Measurements from ENCODE around the gene ACSS3.

The ACSS3 gene

DNA sequence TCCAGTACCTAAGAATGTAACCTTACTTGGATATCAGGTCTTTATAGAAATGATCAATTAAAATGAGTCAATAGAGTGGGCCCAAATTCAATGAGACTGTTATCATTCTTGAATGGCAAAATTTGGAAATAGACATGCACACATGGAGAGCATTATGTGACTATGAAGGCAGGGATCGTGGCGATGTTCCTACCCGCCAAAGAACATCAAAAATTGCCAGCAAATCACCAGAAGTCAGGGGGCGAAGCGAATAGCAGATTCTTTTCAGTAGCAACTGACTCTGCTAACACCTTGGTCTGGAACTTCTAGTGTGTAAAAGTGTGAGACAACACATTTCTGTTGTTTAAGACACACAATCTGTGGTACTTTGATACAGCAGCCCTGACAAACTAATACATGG, 192.5 kb downstream of the ACSS3 start:
- Histone ChIP-seq H3K4me3 (ENCODE audit: insufficient read depth, low read depth, low read length, poor library complexity, severe bottlenecking) (no peak overlapping the region), H3K27ac (ENCODE audit: insufficient read depth, low read length, poor library complexity, severe bottlenecking) (no peak overlapping the region), H3K36me3 (ENCODE audit: control insufficient read depth, insufficient read depth, low read length) (no peaks in the 10 kb centered on the region), H3K4me1 (ENCODE audit: control insufficient read depth, insufficient read depth, low read length, poor library complexity, severe bottlenecking) (no peaks in the 10 kb centered on the region), H3K27me3 (replicated peaks; ENCODE audit: control insufficient read depth, insufficient read depth, low read length, poor library complexity, severe bottlenecking) (no peaks in the 10 kb centered on the region), H3K9me3 (ENCODE audit: control insufficient read depth, low read length) (no peaks in the 10 kb centered on the region)
- DNase-seq = no peak

DNA sequence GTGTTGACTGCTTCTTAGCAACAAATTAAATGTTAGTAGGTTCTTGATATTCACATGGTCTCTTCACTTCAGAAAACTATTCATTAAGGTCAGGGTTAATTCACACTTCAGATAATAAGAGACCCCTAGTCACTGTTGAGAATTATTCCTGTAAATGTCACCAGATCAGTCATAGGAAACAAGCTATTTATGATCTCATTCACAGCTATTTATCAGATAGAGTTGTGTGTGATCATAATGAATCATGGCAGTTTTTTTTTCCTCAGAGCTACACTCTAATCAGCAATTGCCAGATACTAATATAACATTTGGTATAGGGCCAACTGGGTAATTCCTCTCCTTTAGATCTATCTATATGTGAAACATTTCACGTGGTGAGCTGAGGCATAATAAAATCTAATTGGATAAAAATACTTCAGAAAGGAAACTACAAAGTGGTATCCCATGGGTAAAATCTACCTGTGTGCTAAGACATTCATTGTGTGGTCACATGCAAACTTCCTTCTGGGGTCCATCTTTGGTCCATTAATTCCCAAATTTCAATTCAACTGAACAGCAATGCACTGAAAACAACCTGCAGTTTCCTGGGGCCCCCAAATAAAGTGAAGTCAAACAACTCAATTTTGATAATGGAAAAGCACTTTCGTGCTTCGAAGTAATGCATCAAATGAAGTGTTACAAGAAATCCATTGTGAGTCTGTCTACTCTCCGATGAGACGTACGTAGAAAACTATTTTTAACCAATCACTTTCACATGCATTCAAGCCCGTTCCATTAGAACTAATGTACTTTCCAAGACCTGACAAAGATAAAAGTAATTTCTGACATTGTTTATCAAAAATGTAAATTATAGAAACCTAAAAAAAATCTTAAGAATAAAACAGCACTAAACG, 197.0 kb downstream of the ACSS3 start:
- Histone ChIP-seq H3K9me3 (ENCODE audit: control insufficient read depth, low read length) (no peaks in the 10 kb centered on the region), H3K4me3 (ENCODE audit: insufficient read depth, low read depth, low read length, poor library complexity, severe bottlenecking) (no peak overlapping the region), H3K27ac (ENCODE audit: insufficient read depth, low read length, poor library complexity, severe bottlenecking) (no peak overlapping the region), H3K36me3 (ENCODE audit: control insufficient read depth, insufficient read depth, low read length) (no peaks in the 10 kb centered on the region), H3K27me3 (replicated peaks; ENCODE audit: control insufficient read depth, insufficient read depth, low read length, poor library complexity, severe bottlenecking) (no peaks in the 10 kb centered on the region), H3K4me1 (ENCODE audit: control insufficient read depth, insufficient read depth, low read length, poor library complexity, severe bottlenecking) (no peaks in the 10 kb centered on the region)
- no peak for DNase-seq

GRCh38 chr12:81284137-81284536, 206.3 kb downstream of the ACSS3 start:
- Histone ChIP-seq H3K4me1 (ENCODE audit: control insufficient read depth, insufficient read depth, low read length, poor library complexity, severe bottlenecking) (no peaks in the 10 kb centered on the region), H3K27me3 (replicated peaks; ENCODE audit: control insufficient read depth, insufficient read depth, low read length, poor library complexity, severe bottlenecking) (no peaks in the 10 kb centered on the region), H3K36me3 (ENCODE audit: control insufficient read depth, insufficient read depth, low read length) (no peaks in the 10 kb centered on the region), H3K9me3 (ENCODE audit: control insufficient read depth, low read length) (no peaks in the 10 kb centered on the region), H3K27ac (ENCODE audit: insufficient read depth, low read length, poor library complexity, severe bottlenecking) (no peak overlapping the region), H3K4me3 (ENCODE audit: insufficient read depth, low read depth, low read length, poor library complexity, severe bottlenecking) (no peak overlapping the region)
- no peak for DNase-seq

DNA sequence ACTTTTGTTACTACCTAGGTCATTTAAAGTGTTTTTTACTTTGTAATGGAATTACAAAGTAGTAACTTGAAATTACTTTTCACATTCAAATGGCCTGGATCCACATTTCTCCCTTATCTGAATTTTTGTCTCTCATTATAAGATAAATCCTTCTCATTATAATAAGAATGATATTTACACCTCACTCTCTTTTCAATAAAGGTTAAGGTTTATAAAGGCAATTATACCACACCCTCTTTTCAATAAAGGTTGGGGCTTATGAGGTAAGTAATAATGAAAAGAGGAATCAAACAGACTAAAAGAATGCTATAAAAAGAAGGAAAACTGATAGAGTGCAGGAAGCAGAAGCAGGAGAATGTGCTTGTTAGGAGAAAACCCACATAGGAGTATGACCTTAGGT, 210.8 kb downstream of the ACSS3 start:
- H3K4me1 ChIP-seq (ENCODE audit: control insufficient read depth, insufficient read depth, low read length, poor library complexity, severe bottlenecking) = no peaks in the 10 kb centered on the region
- H3K9me3 ChIP-seq (ENCODE audit: control insufficient read depth, low read length) = no peaks in the 10 kb centered on the region
- no peak overlapping the region for H3K4me3 ChIP-seq (ENCODE audit: insufficient read depth, low read depth, low read length, poor library complexity, severe bottlenecking)
- H3K27me3 ChIP-seq (replicated peaks; ENCODE audit: control insufficient read depth, insufficient read depth, low read length, poor library complexity, severe bottlenecking) = no peaks in the 10 kb centered on the region
- DNase-seq = no peak
- no peaks in the 10 kb centered on the region for H3K36me3 ChIP-seq (ENCODE audit: control insufficient read depth, insufficient read depth, low read length)
- no peak overlapping the region for H3K27ac ChIP-seq (ENCODE audit: insufficient read depth, low read length, poor library complexity, severe bottlenecking)

DNA sequence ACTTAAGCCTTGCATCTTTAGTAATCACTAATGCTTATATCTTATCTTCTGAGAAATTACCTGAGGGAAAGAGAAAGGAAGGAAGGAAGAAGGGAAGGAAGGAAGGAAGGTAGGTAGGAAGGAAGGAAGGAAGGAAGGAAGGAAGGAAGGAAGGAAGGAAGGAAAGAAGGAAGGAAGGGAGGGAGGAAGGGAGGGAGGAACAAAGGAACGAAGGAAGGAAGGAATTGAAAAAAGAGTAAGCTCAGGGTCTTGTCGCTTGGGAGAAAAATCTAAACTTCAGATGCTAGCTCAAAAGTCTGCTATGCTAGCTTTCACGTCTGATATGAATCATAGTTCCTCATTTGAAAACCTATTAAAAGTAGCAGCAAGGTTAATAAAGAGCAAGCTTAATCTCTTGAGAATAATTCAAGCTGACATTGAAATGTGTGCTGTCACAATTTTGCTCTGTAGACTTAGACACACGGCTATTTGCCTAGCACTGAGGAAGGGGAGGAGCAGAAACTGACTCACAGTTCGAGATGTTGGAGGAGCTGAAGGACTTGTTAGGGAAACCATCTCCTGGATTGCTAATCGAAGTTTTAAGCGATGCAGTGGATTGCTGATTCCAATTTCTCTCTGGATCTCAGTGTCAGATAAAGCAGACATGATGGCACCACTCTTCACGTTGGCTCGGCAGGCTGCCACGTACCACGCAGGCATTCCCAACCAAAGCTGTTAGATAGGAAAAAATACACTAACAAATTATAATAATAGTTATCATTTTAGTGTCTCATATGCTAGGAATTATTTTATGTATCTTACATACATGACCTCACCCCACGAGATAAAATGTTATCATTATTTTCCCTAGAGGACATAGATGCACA, 216.7 kb downstream of the ACSS3 start:
- H3K9me3 ChIP-seq (ENCODE audit: control insufficient read depth, low read length) = no peaks in the 10 kb centered on the region
- H3K27ac ChIP-seq (ENCODE audit: insufficient read depth, low read length, poor library complexity, severe bottlenecking) = no peak overlapping the region
- H3K36me3 ChIP-seq (ENCODE audit: control insufficient read depth, insufficient read depth, low read length) = no peaks in the 10 kb centered on the region
- no peaks in the 10 kb centered on the region for H3K27me3 ChIP-seq (replicated peaks; ENCODE audit: control insufficient read depth, insufficient read depth, low read length, poor library complexity, severe bottlenecking)
- H3K4me1 ChIP-seq (ENCODE audit: control insufficient read depth, insufficient read depth, low read length, poor library complexity, severe bottlenecking) = no peaks in the 10 kb centered on the region
- DNase-seq = no peak
- H3K4me3 ChIP-seq (ENCODE audit: insufficient read depth, low read depth, low read length, poor library complexity, severe bottlenecking) = no peak overlapping the region

DNA sequence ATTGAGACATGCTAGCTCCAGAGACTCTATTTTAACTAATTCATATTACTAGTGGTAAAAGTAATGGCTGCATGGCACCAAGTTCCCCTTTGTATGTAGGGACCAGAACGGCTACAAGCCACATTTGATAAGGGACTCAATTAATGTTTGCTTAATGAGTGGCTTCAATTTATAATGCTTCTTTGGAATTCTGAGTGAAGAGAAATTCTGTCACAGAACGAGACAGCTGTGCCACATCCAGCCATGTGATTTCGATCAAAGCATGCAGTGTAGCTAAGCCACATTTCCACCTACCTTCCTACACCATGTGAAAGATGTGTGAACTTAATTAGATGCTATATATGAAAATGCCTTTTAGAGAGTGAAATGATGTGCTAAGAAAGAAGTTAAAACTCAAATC, 217.4 kb downstream of the ACSS3 start:
- H3K4me3 ChIP-seq (ENCODE audit: insufficient read depth, low read depth, low read length, poor library complexity, severe bottlenecking) = no peak overlapping the region
- H3K9me3 ChIP-seq (ENCODE audit: control insufficient read depth, low read length) = no peaks in the 10 kb centered on the region
- H3K36me3 ChIP-seq (ENCODE audit: control insufficient read depth, insufficient read depth, low read length) = no peaks in the 10 kb centered on the region
- no peaks in the 10 kb centered on the region for H3K4me1 ChIP-seq (ENCODE audit: control insufficient read depth, insufficient read depth, low read length, poor library complexity, severe bottlenecking)
- DNase-seq = no peak
- H3K27ac ChIP-seq (ENCODE audit: insufficient read depth, low read length, poor library complexity, severe bottlenecking) = no peak overlapping the region
- no peaks in the 10 kb centered on the region for H3K27me3 ChIP-seq (replicated peaks; ENCODE audit: control insufficient read depth, insufficient read depth, low read length, poor library complexity, severe bottlenecking)

- no peaks in the 10 kb centered on the region for H3K4me1 ChIP-seq (ENCODE audit: control insufficient read depth, insufficient read depth, low read length, poor library complexity, severe bottlenecking)
- no peaks in the 10 kb centered on the region for H3K36me3 ChIP-seq (ENCODE audit: control insufficient read depth, insufficient read depth, low read length)
- no peak overlapping the region for H3K4me3 ChIP-seq (ENCODE audit: insufficient read depth, low read depth, low read length, poor library complexity, severe bottlenecking)
- no peaks in the 10 kb centered on the region for H3K9me3 ChIP-seq (ENCODE audit: control insufficient read depth, low read length)
- H3K27me3 ChIP-seq (replicated peaks; ENCODE audit: control insufficient read depth, insufficient read depth, low read length, poor library complexity, severe bottlenecking) = no peaks in the 10 kb centered on the region
- no peak overlapping the region for H3K27ac ChIP-seq (ENCODE audit: insufficient read depth, low read length, poor library complexity, severe bottlenecking)
- no peak for DNase-seq
Measured at GRCh38 chr12:81296556-81297305, 218.9 kb downstream of the ACSS3 start.

GRCh38 chr12:81297601-81298000, 219.7 kb downstream of the ACSS3 start:
- H3K27me3 ChIP-seq (replicated peaks; ENCODE audit: control insufficient read depth, insufficient read depth, low read length, poor library complexity, severe bottlenecking) = no peaks in the 10 kb centered on the region
- no peaks in the 10 kb centered on the region for H3K36me3 ChIP-seq (ENCODE audit: control insufficient read depth, insufficient read depth, low read length)
- no peak for DNase-seq
- no peak overlapping the region for H3K27ac ChIP-seq (ENCODE audit: insufficient read depth, low read length, poor library complexity, severe bottlenecking)
- H3K4me1 ChIP-seq (ENCODE audit: control insufficient read depth, insufficient read depth, low read length, poor library complexity, severe bottlenecking) = no peaks in the 10 kb centered on the region
- no peaks in the 10 kb centered on the region for H3K9me3 ChIP-seq (ENCODE audit: control insufficient read depth, low read length)
- no peak overlapping the region for H3K4me3 ChIP-seq (ENCODE audit: insufficient read depth, low read depth, low read length, poor library complexity, severe bottlenecking)

GRCh38 chr12:81300454-81300853, 222.6 kb downstream of the ACSS3 start:
- DNase-seq = no peak
- no peaks in the 10 kb centered on the region for H3K4me1 ChIP-seq (ENCODE audit: control insufficient read depth, insufficient read depth, low read length, poor library complexity, severe bottlenecking)
- H3K4me3 ChIP-seq (ENCODE audit: insufficient read depth, low read depth, low read length, poor library complexity, severe bottlenecking) = no peak overlapping the region

More at GRCh38 chr12:81300454-81300853, 222.6 kb downstream of the ACSS3 start:
- no peaks in the 10 kb centered on the region for H3K9me3 ChIP-seq (ENCODE audit: control insufficient read depth, low read length)
- H3K36me3 ChIP-seq (ENCODE audit: control insufficient read depth, insufficient read depth, low read length) = no peaks in the 10 kb centered on the region
- no peak overlapping the region for H3K27ac ChIP-seq (ENCODE audit: insufficient read depth, low read length, poor library complexity, severe bottlenecking)
- H3K27me3 ChIP-seq (replicated peaks; ENCODE audit: control insufficient read depth, insufficient read depth, low read length, poor library complexity, severe bottlenecking) = no peaks in the 10 kb centered on the region

All from effector memory CD4-positive, alpha-beta T cell (primary cell).